PFSK-1 (cell line): Measurements from ENCODE around the gene CC2D2A.

ENCODE experiments used
- POLR2AphosphoS5 ChIP-seq: IDR thresholded peaks from 2 replicates; pipeline ENCODE4 v1.6.1; 2012; ENCODE audit warnings: low read depth, mild to moderate bottlenecking, control low read depth, low read length, moderate library complexity
- REST ChIP-seq, 2 experiments: IDR thresholded peaks; 2 replicates each; pipeline versions ENCODE4 v1.6.1 to v1.8.0; 2011 to 2012; ENCODE audit warnings: low read depth in 2 of 2, low read length in 2 of 2, control low read depth in 1 of 2, inconsistent platforms in 1 of 2, mild to moderate bottlenecking in 1 of 2, moderate library complexity in 1 of 2; ENCODE audit not compliant: insufficient read depth in 1 of 2

- TF ChIP-seq REST (IDR thresholded peaks at IDR 0.05; ENCODE audit: insufficient read depth in 1 of 2, low read depth in 2 of 2, low read length in 2 of 2) (no peak), POLR2AphosphoS5 (no peak)
These were observed 135.9 kb downstream of the CC2D2A start for GRCh38 chr4:15605537-15605936.
